A673 (cell line): ENCODE measurements around the gene TAGLN2. TPM values are rescaled to one million over a fixed set of nuclear protein-coding genes. Genes with fewer than 3 reads are reported as not detected.

ENCODE experiments used
- BruUV-seq: library from RNA; stranded (reverse); fragments of 400-500 nt; replicated peaks from 2 replicates; lab custom pipeline; 2021; lab: Mats Ljungman, UMichigan
- CTCF ChIA-PET: fragments of 300-600 bp; sonication (Branson Sonifier 250); formaldehyde crosslinking; loops from one replicate; lab custom pipeline; 2022; ENCODE audit warnings: antibody characterized with exemption; lab: Charles Lee
- POLR2A ChIA-PET: fragments of 300-600 bp; sonication (Branson Sonifier 250); formaldehyde crosslinking; loops from one replicate; lab custom pipeline; 2022; ENCODE audit warnings: antibody characterized with exemption; ENCODE audit not compliant: low non-redundant PET; lab: Charles Lee
- DNase-seq: peaks from one replicate; pipeline ENCODE4 v3.0.0-alpha.2; 2015; ENCODE audit warnings: low spot score
- H3K27ac ChIP-seq: fragments of 200-600 bp; sonication (generic); 2 replicates; pipeline ENCODE4 v1.5.1; 2016; ENCODE audit warnings: mixed run types, low read depth, mild to moderate bottlenecking, mixed read lengths, antibody characterized with exemption, low read length; ENCODE audit not compliant: poor library complexity, severe bottlenecking
- H3K27me3 ChIP-seq: fragments of 200-600 bp; sonication (generic); replicated peaks from 2 replicates; pipeline ENCODE4 v1.6.1; 2017; ENCODE audit warnings: mixed run types, low read depth, mild to moderate bottlenecking, mixed read lengths, antibody characterized with exemption, low read length; ENCODE audit not compliant: insufficient read depth, poor library complexity
- H3K36me3 ChIP-seq: fragments of 200-600 bp; sonication (generic); 2 replicates; pipeline ENCODE4 v1.6.1; 2016; ENCODE audit warnings: mixed run types, mild to moderate bottlenecking, mixed read lengths, antibody characterized with exemption, low read length; ENCODE audit not compliant: insufficient read depth, poor library complexity, severe bottlenecking
- H3K4me1 ChIP-seq: fragments of 200-600 bp; sonication (generic); 2 replicates; pipeline ENCODE4 v1.6.1; 2017; ENCODE audit warnings: mixed run types, mild to moderate bottlenecking, mixed read lengths, antibody characterized with exemption, low read length; ENCODE audit not compliant: insufficient read depth, poor library complexity, severe bottlenecking
- H3K4me3 ChIP-seq: fragments of 200-600 bp; sonication (generic); 2 replicates; pipeline ENCODE4 v1.5.1; 2016; ENCODE audit warnings: low read depth, mixed run types, mild to moderate bottlenecking, mixed read lengths, low read length; ENCODE audit not compliant: poor library complexity, severe bottlenecking
- H3K9me3 ChIP-seq: fragments of 200-600 bp; sonication (generic); 2 replicates; pipeline ENCODE4 v1.6.1; 2016; ENCODE audit warnings: mixed run types, low read depth, mild to moderate bottlenecking, mixed read lengths, antibody characterized with exemption, low read length; ENCODE audit not compliant: poor library complexity, severe bottlenecking
- CTCF ChIP-seq: fragments of 300-800, 200-600 bp; sonication (generic); conservative IDR thresholded peaks from 2 replicates; pipeline ENCODE4 v1.5.1; 2017; ENCODE audit warnings: low read depth, mild to moderate bottlenecking, antibody characterized with exemption, low read length, moderate library complexity, mixed read lengths
- EZH2 ChIP-seq: fragments of 200-600 bp; sonication (generic); IDR thresholded peaks from 2 replicates; pipeline ENCODE4 v1.6.1; 2017; ENCODE audit warnings: borderline replicate concordance, low read depth, mild to moderate bottlenecking, mixed read lengths, antibody characterized with exemption, low read length; ENCODE audit not compliant: poor library complexity, severe bottlenecking
- intact Hi-C: fragments of 100-400 bp; cut with micrococcal nuclease; formaldehyde crosslinking; loops from one replicate; pipeline ENCODE4 v1.10.0; 2022; ENCODE audit not compliant: unreplicated experiment
- microRNA-seq: library from miRNA; unstranded; fragments of <30 nt; microRNA quantifications from one replicate; pipeline ENCODE4 v1.2.0, GENCODE V29; 2021
- total RNA-seq: library from RNA; stranded (reverse); gene quantifications from 2 replicates; pipeline ENCODE4 v1.2.3, GENCODE V29; 2021

The TAGLN2 gene
- total RNA-seq, 1 experiment from 2014 or later = 198 TPM

- TF ChIP-seq EZH2 (no peak), CTCF (no peak)
- Histone ChIP-seq H3K4me3 (no peak overlapping the region), H3K36me3 (no peaks in the 10 kb centered on the region), H3K27ac (no peak overlapping the region), H3K27me3 (no peaks in the 10 kb centered on the region), H3K9me3 (no peaks in the 10 kb centered on the region), H3K4me1 (peaks cover 8% of the 10 kb centered on the region)
- no peak for DNase-seq
- ChIA-PET POLR2A (no interaction called here), CTCF (no interaction called here)
- intact Hi-C loops = no loop called here
- no TSS peak for BruUV-seq
These were observed 56.1 kb downstream of the TAGLN2 start for GRCh38 chr1:159869173-159869572.

- CTCF ChIA-PET = no interaction called here
- TF ChIP-seq EZH2 (no peak), CTCF (no peak)
- Histone ChIP-seq H3K4me3 (no peak overlapping the region), H3K27me3 (no peaks in the 10 kb centered on the region), H3K27ac (no peak overlapping the region), H3K4me1 (peaks cover 8% of the 10 kb centered on the region), H3K36me3 (no peaks in the 10 kb centered on the region), H3K9me3 (no peaks in the 10 kb centered on the region)
- intact Hi-C loops = no loop called here
- DNase-seq = no peak
- BruUV-seq = no TSS peak
- POLR2A ChIA-PET = no interaction called here
These were observed 56.5 kb downstream of the TAGLN2 start for GRCh38 chr1:159868766-159869165.

Small RNA genes within 50 kb of the gene (microRNA-seq; reads per million reads assigned to microRNA genes)
- gene MIR4259 = not detected

Other genes with a start within 250 kb of the TAGLN2 start
- gene CRP, start 210.9 kb downstream of the TAGLN2 start, total RNA-seq = not detected in 2 replicates
- gene DUSP23, start 144.5 kb downstream of the TAGLN2 start, total RNA-seq = 27.9 and 31.0 TPM in 2 replicates
- gene FCRL6, start 123.1 kb downstream of the TAGLN2 start, total RNA-seq = 0.15 TPM in 1 of 2 replicates, not detected in the other
- not detected in 2 replicates for gene SLAMF8, start 98.6 kb downstream of the TAGLN2 start, total RNA-seq
- not detected in 2 replicates for gene VSIG8, start 62.9 kb downstream of the TAGLN2 start, total RNA-seq
- gene CFAP45, start 25.3 kb downstream of the TAGLN2 start, total RNA-seq = 1.5 and 3.6 TPM in 2 replicates
- gene IGSF9, start 20.1 kb upstream of the TAGLN2 start, total RNA-seq = 6.5 and 7.1 TPM in 2 replicates
- not detected in 2 replicates for gene SLAMF9, start 28.7 kb upstream of the TAGLN2 start, total RNA-seq
- 4.6 and 5.3 TPM in 2 replicates for gene PIGM, start 106.5 kb upstream of the TAGLN2 start, total RNA-seq
- gene KCNJ10, start 144.7 kb upstream of the TAGLN2 start, total RNA-seq = not detected in 2 replicates
- not detected in 2 replicates for gene KCNJ9, start 156.0 kb upstream of the TAGLN2 start, total RNA-seq
- 14.0 and 18.1 TPM in 2 replicates for gene IGSF8, start 173.1 kb upstream of the TAGLN2 start, total RNA-seq
- not detected in 2 replicates for gene ATP1A2, start 190.3 kb upstream of the TAGLN2 start, total RNA-seq
- gene ATP1A4, start 226.1 kb upstream of the TAGLN2 start, total RNA-seq = not detected in 2 replicates